Measurements from ENCODE around the gene DNAJC22. TPM values are rescaled to one million over a fixed set of nuclear protein-coding genes. Genes with fewer than 3 reads are reported as not detected.

DNAJC22 gene
- total RNA-seq (under 1 TPM in 7 of 10 donors, not detected in 3; 0.17 to 0.59 (median 0.26) TPM), polyA plus RNA-seq (under 1 TPM in 1 of 2 donors, not detected in 1; 0.01 TPM)
- long read RNA-seq, donor 1: 0 reads
- long read RNA-seq, donor 2: 0 reads
- long read RNA-seq, donor 3: 0 reads

DNA sequence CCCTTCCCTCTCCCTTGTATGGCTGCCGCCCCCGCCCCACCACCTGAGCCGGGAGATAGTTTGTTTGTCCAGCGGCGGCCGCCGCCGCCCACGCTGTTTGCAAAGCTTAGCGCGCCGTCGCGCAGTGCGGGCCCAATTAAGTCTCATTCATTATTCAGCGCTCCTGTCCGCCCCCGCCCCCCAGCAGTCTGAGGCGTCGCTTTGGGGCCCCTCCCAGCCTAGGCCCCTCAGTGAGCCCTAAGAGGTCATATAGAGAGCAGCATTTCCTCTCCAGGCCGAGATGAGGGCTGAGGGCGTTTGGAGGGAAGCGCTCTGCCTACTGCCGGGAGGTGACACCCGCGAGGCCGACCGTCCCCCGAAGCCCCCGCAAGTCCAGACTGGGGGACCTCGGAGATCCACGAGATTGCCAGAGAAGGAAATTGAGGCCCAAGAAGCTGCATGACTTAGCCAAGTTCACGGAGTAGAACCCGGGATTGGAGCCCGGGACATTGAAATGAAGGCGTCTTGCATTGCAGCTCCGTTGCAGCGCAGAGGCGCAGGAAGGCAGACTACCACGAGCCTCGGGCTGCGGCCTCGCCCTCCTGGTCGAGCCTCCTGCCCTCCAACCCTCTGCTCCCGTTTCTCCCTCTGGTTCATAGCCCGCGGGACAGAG lies at the start of gene DNAJC22:
TSS of gene DNAJC22 (plus strand) at position 230 of the 652 bp plus-strand sequence. CDS start 1,985 bp downstream, outside the sequence.
- TF ChIP-seq, protein P1, sequence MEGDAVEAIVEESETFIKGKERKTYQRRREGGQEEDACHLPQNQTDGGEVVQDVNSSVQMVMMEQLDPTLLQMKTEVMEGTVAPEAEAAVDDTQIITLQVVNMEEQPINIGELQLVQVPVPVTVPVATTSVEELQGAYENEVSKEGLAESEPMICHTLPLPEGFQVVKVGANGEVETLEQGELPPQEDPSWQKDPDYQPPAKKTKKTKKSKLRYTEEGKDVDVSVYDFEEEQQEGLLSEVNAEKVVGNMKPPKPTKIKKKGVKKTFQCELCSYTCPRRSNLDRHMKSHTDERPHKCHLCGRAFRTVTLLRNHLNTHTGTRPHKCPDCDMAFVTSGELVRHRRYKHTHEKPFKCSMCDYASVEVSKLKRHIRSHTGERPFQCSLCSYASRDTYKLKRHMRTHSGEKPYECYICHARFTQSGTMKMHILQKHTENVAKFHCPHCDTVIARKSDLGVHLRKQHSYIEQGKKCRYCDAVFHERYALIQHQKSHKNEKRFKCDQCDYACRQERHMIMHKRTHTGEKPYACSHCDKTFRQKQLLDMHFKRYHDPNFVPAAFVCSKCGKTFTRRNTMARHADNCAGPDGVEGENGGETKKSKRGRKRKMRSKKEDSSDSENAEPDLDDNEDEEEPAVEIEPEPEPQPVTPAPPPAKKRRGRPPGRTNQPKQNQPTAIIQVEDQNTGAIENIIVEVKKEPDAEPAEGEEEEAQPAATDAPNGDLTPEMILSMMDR (IDR thresholded peaks at IDR 0.05): no peak
- H3K27me3 ChIP-seq: peaks cover 22 to 98% (median 84%) of the 10 kb centered on the region in 7 donors
- 1 to 2% methylated on average over 47 of the region's 47 CpGs for WGBS, 2 donors
- intact Hi-C loops (cut with DNase I): loop anchor here in 1 of 10 donors (10.0 kb wide), 1 partner anchor 52 kb away; the partner anchor contains the start of gene PRPH
- ATAC-seq (peak in 6 of 8 donors; percentile 4 to 26 (median 14)), DNase-seq (no peak)
- H3K4me3 ChIP-seq: peak within 1 kb of the TSS in 9 of 10 donors; percentile 23 to 51 (median 43)
- no peaks in the 10 kb centered on the region for H3K9me3 ChIP-seq
- H3K36me3 ChIP-seq: no peaks in the 10 kb centered on the region
- H3K27ac ChIP-seq: no peak within 1 kb of the TSS
- H3K4me1 ChIP-seq: peaks cover 32 to 63% (median 54%) of the 10 kb centered on the region in 9 donors

DNA sequence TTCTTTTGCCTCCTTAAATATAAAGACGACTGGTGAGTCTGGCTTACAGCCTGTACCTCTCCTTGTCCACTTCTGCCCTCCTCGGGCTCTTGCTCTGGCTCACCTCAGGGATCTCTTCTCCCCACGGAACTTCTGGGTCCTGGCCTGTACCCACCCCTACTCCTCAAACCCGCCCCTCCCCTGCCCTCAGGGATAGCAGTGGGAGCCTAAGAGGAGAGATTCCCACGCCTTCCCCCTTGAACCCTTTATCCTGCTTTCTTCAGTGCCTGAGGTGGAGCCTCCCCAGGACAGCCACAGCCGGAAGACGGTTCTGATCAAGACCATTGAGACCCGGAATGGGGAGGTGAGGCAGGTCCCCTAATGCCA lies 49.0 kb upstream of the DNAJC22 start:
- Histone ChIP-seq H3K9me3 (no peaks in the 10 kb centered on the region), H3K27ac (no peak overlapping the region), H3K36me3 (no peaks in the 10 kb centered on the region), H3K4me1 (peaks cover 12 to 38% (median 31%) of the 10 kb centered on the region in 9 donors), H3K27me3 (peaks cover 27 to 84% (median 79%) of the 10 kb centered on the region in 7 donors), H3K4me3 (peak overlapping the region in 8 of 10 donors; percentile 19 to 34 (median 24))
- ATAC-seq (no peak), DNase-seq (no peak)
- 16 to 17% methylated on average over 8 of the region's 8 CpGs for WGBS, 2 donors
- TF ChIP-seq, protein P1 (IDR thresholded peaks at IDR 0.05): no peak
- intact Hi-C loops (cut with DNase I): loop anchor here in 2 of 10 donors (5.0 to 10.0 kb wide), 2 partner anchors 35 to 47 kb away; partner anchors contain the start of gene DNAJC22 (in 1 of the 2)

DNA sequence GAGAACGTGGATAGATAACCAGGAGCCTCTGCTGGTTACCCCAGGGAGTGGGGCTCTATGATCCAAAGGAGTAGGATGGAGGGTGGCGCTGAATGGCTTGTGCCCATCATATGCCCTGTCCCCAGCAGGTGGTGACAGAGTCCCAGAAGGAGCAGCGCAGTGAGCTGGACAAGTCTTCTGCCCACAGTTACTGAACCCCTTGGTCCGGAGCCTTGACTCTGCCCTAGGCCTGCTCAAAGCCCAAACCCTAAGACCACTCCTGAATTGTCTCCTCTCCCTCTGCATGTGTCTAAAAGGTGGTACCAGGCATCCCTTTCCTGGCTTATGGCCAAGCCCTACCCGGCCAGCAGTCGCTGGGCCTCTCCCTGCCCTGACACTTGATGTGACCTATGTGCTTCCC lies 48.5 kb upstream of the DNAJC22 start:
- Histone ChIP-seq H3K4me3 (peak overlapping the region in 1 of 10 donors; percentile 25), H3K36me3 (no peaks in the 10 kb centered on the region), H3K27ac (no peak overlapping the region), H3K4me1 (peaks cover 8 to 33% (median 26%) of the 10 kb centered on the region in 9 donors), H3K27me3 (peaks cover 27 to 88% (median 84%) of the 10 kb centered on the region in 7 donors), H3K9me3 (no peaks in the 10 kb centered on the region)
- intact Hi-C loops (cut with DNase I): loop anchor here in 2 of 10 donors (5.0 to 10.0 kb wide), 2 partner anchors 34 to 47 kb away; partner anchors contain the start of gene DNAJC22 (in 1 of the 2)
- ATAC-seq: peak in 2 of 8 donors; percentile 19 to 32
- WGBS, 2 donors: 42 to 49% methylated on average over 6 of the region's 6 CpGs
- DNase-seq: no peak
- TF ChIP-seq, protein P1 (IDR thresholded peaks at IDR 0.05): no peak

DNA sequence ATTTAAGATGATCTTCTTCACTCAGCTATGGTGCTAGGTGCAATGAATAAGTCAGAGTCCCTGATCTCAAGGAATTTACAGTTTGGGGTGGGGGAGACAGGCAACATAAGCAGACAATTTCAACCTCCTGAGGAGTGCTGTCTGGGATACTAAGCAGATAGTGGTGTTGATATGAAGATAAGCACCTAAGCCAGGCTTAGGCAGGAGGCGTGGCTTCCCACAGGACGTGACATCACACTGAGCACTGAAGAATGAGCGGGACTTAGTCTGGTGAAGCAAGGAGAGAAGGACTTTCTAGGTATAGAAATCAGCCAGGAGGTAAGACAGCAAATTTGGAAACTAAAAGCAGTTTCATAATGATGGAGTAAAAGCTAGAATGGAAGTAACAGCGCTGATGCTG lies 44.9 kb upstream of the DNAJC22 start:
- H3K4me3 ChIP-seq: no peak overlapping the region
- no peaks in the 10 kb centered on the region for H3K9me3 ChIP-seq
- DNase-seq (no peak), ATAC-seq (no peak)
- peaks cover 10 to 81% (median 65%) of the 10 kb centered on the region in 7 donors for H3K27me3 ChIP-seq
- no peak overlapping the region for H3K27ac ChIP-seq
- intact Hi-C loops (cut with DNase I): no loop called here
- H3K36me3 ChIP-seq: no peaks in the 10 kb centered on the region
- TF ChIP-seq, protein P1 (IDR thresholded peaks at IDR 0.05): no peak
- 67 to 69% methylated on average over 4 of the region's 4 CpGs for WGBS, 2 donors
- peaks cover 5 to 15% (median 9%) of the 10 kb centered on the region in 9 donors for H3K4me1 ChIP-seq

All from heart right ventricle (tissue), 16 donors.